NCI-H526 (cell line): Measurements from ENCODE around the gene HIPK1.
"Not testable (repeated sequence)": the region's sequence is repeated elsewhere in the genome, so short reads cannot be mapped to it uniquely, and the experiment has no call there.

Experiments used
- DNase-seq, 2 experiments: peaks; one replicate each; lab custom pipeline; 2025; lab: John Stamatoyannopoulos, UW

Gene HIPK1

GRCh38 chr1:113982949-113983348 lies 53.8 kb downstream of the HIPK1 start:
- DNase-seq, result no peak

GRCh38 chr1:113983391-113983790 lies 54.3 kb downstream of the HIPK1 start:
- no peak for DNase-seq

- DNase-seq, result no peak
Measured at GRCh38 chr1:113983826-113984225, 54.7 kb downstream of the HIPK1 start.

GRCh38 chr1:113984710-113985109 lies 55.6 kb downstream of the HIPK1 start:
- DNase-seq, result no peak

GRCh38 chr1:113986802-113987201 lies 57.7 kb downstream of the HIPK1 start:
- no peak for DNase-seq

GRCh38 chr1:113987259-113987658 lies 58.1 kb downstream of the HIPK1 start:
- DNase-seq, result no peak

- no peak for DNase-seq
Measured at GRCh38 chr1:113990530-113990929, 61.4 kb downstream of the HIPK1 start.

GRCh38 chr1:113990961-113991360 lies 61.8 kb downstream of the HIPK1 start:
- no peak for DNase-seq

GRCh38 chr1:113991467-113991997 lies 62.4 kb downstream of the HIPK1 start:
- no peak for DNase-seq

GRCh38 chr1:113993072-113993471 lies 63.9 kb downstream of the HIPK1 start:
- DNase-seq, result no peak

- no peak for DNase-seq
Measured at GRCh38 chr1:113993766-113994165, 64.6 kb downstream of the HIPK1 start.

- DNase-seq, result no peak
Measured at GRCh38 chr1:113995382-113995781, 66.3 kb downstream of the HIPK1 start.

GRCh38 chr1:113998361-113998760 lies 69.2 kb downstream of the HIPK1 start:
- peak in 1 of 2 experiments; percentile 17 for DNase-seq

GRCh38 chr1:113999233-113999632 lies 70.1 kb downstream of the HIPK1 start:
- DNase-seq, result no peak

GRCh38 chr1:113999799-114000198 lies 70.7 kb downstream of the HIPK1 start:
- DNase-seq, result peak; percentile 19 to 76

- peak; percentile 57 to 59 for DNase-seq
Measured at GRCh38 chr1:114000406-114000805, 71.3 kb downstream of the HIPK1 start.

- no peak for DNase-seq
Measured at GRCh38 chr1:114002492-114003239, 73.5 kb downstream of the HIPK1 start.

GRCh38 chr1:114003431-114003830 lies 74.3 kb downstream of the HIPK1 start:
- DNase-seq, result no peak

- not testable (repeated sequence) for DNase-seq
Measured at GRCh38 chr1:114006825-114007224, 77.7 kb downstream of the HIPK1 start.

GRCh38 chr1:114008480-114008941 lies 79.4 kb downstream of the HIPK1 start:
- DNase-seq, result peak in 1 of 2 experiments; percentile 16

GRCh38 chr1:114008993-114009392 lies 79.9 kb downstream of the HIPK1 start:
- no peak for DNase-seq

GRCh38 chr1:114009393-114009792 lies 80.3 kb downstream of the HIPK1 start:
- no peak for DNase-seq

- no peak for DNase-seq
Measured at GRCh38 chr1:114010433-114011184, 81.5 kb downstream of the HIPK1 start.
